Parathyroid adenoma (tissue), 2 donors: ENCODE measurements around the gene CCDC107.
"Not testable (repeated sequence)": the region's sequence is repeated elsewhere in the genome, so short reads cannot be mapped to it uniquely, and the experiment has no call there.

Experiments
- H2AFZ ChIP-seq: fragments of 300-600 bp; sonication (generic); one replicate; pipeline ENCODE4 v1.7.0; 2017; ENCODE audit warnings: antibody characterized with exemption, mild to moderate bottlenecking
- H3K27ac ChIP-seq: fragments of 300-600 bp; sonication (generic); one replicate; pipeline ENCODE4 v1.7.0; 2017
- H3K27me3 ChIP-seq: fragments of 300-600 bp; sonication (generic); one replicate; pipeline ENCODE4 v1.7.0; 2017; ENCODE audit warnings: low read length; ENCODE audit not compliant: control insufficient read depth, insufficient read depth
- H3K36me3 ChIP-seq: fragments of 300-600 bp; sonication (generic); one replicate; pipeline ENCODE4 v1.7.0; 2017; ENCODE audit warnings: low read length; ENCODE audit not compliant: control insufficient read depth, insufficient read depth
- H3K4me1 ChIP-seq: fragments of 300-600 bp; sonication (generic); one replicate; pipeline ENCODE4 v1.7.0; 2017; ENCODE audit warnings: control low read depth
- H3K4me2 ChIP-seq: fragments of 300-600 bp; sonication (generic); one replicate; pipeline ENCODE4 v1.7.0; 2017; ENCODE audit warnings: low read length
- H3K4me3 ChIP-seq: fragments of 300-600 bp; sonication (generic); one replicate; pipeline ENCODE4 v1.7.0; 2017; ENCODE audit warnings: low read depth, low read length
- H3K79me2 ChIP-seq: fragments of 300-600 bp; sonication (generic); one replicate; pipeline ENCODE4 v1.7.0; 2017; ENCODE audit warnings: control low read depth
- H3K9ac ChIP-seq: fragments of 300-600 bp; sonication (generic); one replicate; pipeline ENCODE4 v1.7.0; 2017; ENCODE audit warnings: mild to moderate bottlenecking
- H3K9me3 ChIP-seq: fragments of 300-600 bp; sonication (generic); one replicate; pipeline ENCODE4 v1.7.0; 2017; ENCODE audit warnings: low read length; ENCODE audit not compliant: control insufficient read depth
- CTCF ChIP-seq: fragments of 300-600 bp; sonication (generic); IDR thresholded peaks from one replicate; pipeline ENCODE4 v1.7.0; 2017; ENCODE audit warnings: antibody characterized with exemption, mild to moderate bottlenecking
- donor health status: primary hyperparathyroidism.

Gene CCDC107

DNA sequence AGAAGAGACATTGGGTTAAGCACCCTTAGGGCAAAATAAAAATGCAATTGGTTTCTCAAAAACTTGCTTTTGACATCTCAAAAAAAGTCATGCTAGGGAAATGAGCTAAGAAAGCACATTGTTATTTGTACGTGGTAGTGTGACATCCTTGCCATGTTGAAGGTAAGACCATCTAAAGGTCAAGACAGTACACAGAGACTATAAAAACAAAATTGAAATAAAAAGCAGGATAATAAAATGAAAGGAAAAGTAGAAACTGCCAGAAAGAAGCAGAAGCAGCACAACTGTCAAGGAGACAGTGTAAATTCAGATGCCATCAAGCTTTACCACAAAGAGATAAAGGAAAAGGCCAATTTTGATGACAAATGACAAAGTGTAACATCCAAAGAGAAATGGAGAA is 18.9 kb upstream of the CCDC107 start:
- not testable (repeated sequence) for H3K4me3 ChIP-seq, H3K79me2 ChIP-seq, H3K9ac ChIP-seq, H3K4me2 ChIP-seq, H2AFZ ChIP-seq, H3K4me1 ChIP-seq, H3K9me3 ChIP-seq, H3K27me3 ChIP-seq, H3K36me3 ChIP-seq, H3K27ac ChIP-seq

- Histone ChIP-seq H3K4me2 (no peak overlapping the region), H3K9ac (no peak overlapping the region), H3K9me3 (no peaks in the 10 kb centered on the region), H3K27me3 (no peaks in the 10 kb centered on the region), H3K79me2 (no peaks in the 10 kb centered on the region), H3K27ac (no peak overlapping the region), H2AFZ (no peak overlapping the region), H3K4me1 (no peaks in the 10 kb centered on the region), H3K36me3 (no peaks in the 10 kb centered on the region), H3K4me3 (no peak overlapping the region)
- no peak for TF ChIP-seq CTCF
Measured at GRCh38 chr9:35639631-35640030, 18.5 kb upstream of the CCDC107 start.

DNA sequence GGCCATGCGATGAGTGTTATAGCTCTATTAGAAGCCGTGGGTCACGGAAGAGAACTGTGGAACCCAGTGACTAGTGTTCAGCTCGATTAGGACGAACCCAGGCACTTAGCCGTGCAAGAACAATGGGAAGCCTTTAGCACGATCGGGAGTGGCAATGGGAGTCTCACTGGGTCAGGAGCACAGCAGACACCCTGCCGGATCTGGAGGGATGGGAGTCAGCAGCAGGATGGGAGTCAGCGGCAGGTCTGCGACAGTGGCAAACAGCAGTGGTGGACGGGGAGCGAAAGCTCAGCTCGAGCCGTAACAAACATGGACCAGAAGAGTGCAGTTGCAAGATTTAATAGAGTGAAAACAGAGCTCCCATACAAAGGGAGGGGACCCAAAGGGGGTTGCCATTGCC is 17.7 kb upstream of the CCDC107 start:
- H3K79me2 ChIP-seq, H3K4me3 ChIP-seq, H3K27ac ChIP-seq, H3K4me1 ChIP-seq, H3K9me3 ChIP-seq, H3K4me2 ChIP-seq, H3K27me3 ChIP-seq, H2AFZ ChIP-seq, H3K36me3 ChIP-seq, H3K9ac ChIP-seq: not testable (repeated sequence)

DNA sequence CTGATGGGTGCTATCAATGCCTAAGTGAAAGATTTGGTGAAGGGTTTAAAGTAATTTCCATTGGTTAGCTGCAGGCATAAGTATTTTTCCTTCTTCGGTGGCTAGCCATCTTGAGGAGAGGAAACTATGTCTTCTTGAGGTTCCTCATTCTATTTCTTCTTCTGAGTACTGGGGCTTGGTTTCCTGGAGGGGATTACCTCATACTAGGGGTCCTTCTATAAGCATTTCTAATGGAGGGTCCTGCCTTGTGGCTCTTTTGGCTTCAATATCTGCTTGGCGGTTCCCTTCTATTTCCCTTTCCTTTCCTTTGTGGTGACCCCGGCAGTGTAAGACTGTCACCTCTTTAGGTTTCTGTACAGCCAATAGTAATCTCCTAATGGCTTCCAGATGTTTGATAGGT is 16.6 kb upstream of the CCDC107 start:
- H3K27me3 ChIP-seq, H3K27ac ChIP-seq, H3K36me3 ChIP-seq, H2AFZ ChIP-seq, H3K9me3 ChIP-seq, H3K4me2 ChIP-seq, H3K79me2 ChIP-seq, H3K4me1 ChIP-seq, H3K9ac ChIP-seq, H3K4me3 ChIP-seq: not testable (repeated sequence)

DNA sequence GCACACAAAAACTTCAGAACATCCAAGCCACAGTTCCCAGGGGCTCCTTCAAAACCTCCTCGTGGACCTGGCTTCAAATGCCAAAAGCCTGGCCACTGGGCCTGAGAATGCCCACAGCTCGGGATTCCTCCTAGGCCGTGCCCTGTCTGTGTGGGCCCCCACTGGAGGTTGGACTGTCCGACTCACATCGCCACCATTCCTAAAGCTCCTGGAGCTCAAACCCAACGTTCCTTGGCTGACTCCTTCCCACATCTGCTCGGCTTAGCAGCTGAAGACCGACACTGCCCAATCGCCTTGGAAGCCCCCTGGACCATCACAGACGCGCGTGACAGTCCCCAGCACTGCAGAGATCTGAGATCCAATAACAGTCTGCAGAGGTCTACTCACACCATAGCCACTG is 15.0 kb upstream of the CCDC107 start:
- Histone ChIP-seq H3K79me2 (no peaks in the 10 kb centered on the region), H3K4me1 (peaks cover 3% of the 10 kb centered on the region), H3K4me2 (no peak overlapping the region), H3K9ac (no peak overlapping the region), H3K27me3 (no peaks in the 10 kb centered on the region), H2AFZ (no peak overlapping the region), H3K27ac (no peak overlapping the region), H3K4me3 (no peak overlapping the region), H3K36me3 (no peaks in the 10 kb centered on the region), H3K9me3 (no peaks in the 10 kb centered on the region)
- TF ChIP-seq CTCF, result no peak

DNA sequence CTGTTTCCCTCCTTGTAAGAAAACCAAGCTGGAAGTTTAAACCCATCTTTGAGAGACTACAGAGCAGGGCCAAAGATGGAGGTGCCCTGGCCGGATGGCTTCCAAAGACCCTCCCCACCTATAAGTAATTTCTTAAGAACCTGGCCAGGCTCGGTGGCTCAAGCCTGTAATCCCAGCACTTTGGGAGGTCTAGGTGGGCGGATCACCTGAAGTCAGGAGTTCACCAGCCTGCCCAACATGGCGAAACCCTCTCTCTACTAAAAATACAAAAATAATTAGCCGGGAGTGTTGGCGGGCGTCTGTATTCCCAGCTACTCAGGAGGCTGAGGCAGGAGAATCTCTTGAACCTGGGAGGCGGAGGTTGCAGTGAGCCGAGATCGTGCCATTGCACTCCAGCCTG is 12.4 kb upstream of the CCDC107 start:
- not testable (repeated sequence) for H3K36me3 ChIP-seq, H3K27me3 ChIP-seq, H3K9me3 ChIP-seq, H3K79me2 ChIP-seq, H3K9ac ChIP-seq, H3K4me1 ChIP-seq, H3K27ac ChIP-seq
- peak overlapping the region; percentile 90 for H2AFZ ChIP-seq
- peak overlapping the region; percentile 94 for H3K4me2 ChIP-seq
- peak overlapping the region; percentile 97 for H3K4me3 ChIP-seq

DNA sequence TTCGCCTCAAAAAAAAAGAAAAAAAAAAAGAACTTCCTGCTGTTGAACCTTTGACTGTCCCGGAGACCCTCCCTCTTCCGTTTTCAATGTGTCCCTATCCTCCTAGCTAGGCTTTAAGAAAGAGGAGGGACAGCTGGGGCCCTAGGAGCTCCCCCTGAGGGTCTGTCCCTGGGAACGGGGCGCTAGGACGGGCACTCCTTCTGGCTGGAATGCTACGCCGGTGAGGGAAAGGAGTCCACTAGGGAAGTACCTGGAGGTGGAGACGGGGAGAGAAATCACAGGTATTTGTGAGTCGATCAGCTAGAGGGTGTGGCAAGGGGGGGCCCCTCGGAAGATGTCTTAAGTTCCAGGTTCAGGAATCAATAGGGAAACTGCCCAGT is 11.9 kb upstream of the CCDC107 start:
- Histone ChIP-seq H3K9ac (peak overlapping the region; percentile 21), H3K79me2 (no peaks in the 10 kb centered on the region), H3K9me3 (no peaks in the 10 kb centered on the region), H3K4me2 (peak overlapping the region; percentile 94), H2AFZ (peak overlapping the region; percentile 90), H3K4me3 (peak overlapping the region; percentile 97), H3K36me3 (no peaks in the 10 kb centered on the region), H3K4me1 (peaks cover 3% of the 10 kb centered on the region), H3K27ac (peak overlapping the region; percentile 71), H3K27me3 (no peaks in the 10 kb centered on the region)
- no peak for TF ChIP-seq CTCF
